Activated naive CD4-positive, alpha-beta T cell treated with anti-CD3 and anti-CD28 coated beads, Interleukin-2, amount 50 U/mL, for 24 hours (primary cell): ENCODE data around the gene TUBB1.
"Not testable (repeated sequence)": the region's sequence is repeated elsewhere in the genome, so short reads cannot be mapped to it uniquely, and the experiment has no call there.

Experiments
- H3K27ac Mint-ChIP-seq: one replicate; pipeline ENCODE4 v1.8.0; 2021; ENCODE audit warnings: mild to moderate bottlenecking, mixed read lengths
- H3K27me3 Mint-ChIP-seq: one replicate; pipeline ENCODE4 v1.8.0; 2021; ENCODE audit warnings: mixed read lengths
- H3K36me3 Mint-ChIP-seq: one replicate; pipeline ENCODE4 v1.8.0; 2021; ENCODE audit warnings: mixed read lengths
- H3K4me1 Mint-ChIP-seq: one replicate; pipeline ENCODE4 v1.8.0; 2021; ENCODE audit warnings: mixed read lengths
- H3K4me3 Mint-ChIP-seq: one replicate; pipeline ENCODE4 v1.8.0; 2021; ENCODE audit warnings: mild to moderate bottlenecking, mixed read lengths
- H3K9me3 Mint-ChIP-seq: one replicate; pipeline ENCODE4 v1.8.0; 2021; ENCODE audit warnings: mixed read lengths

TUBB1 gene

GRCh38 chr20:59019217-59019616 is at the start of gene TUBB1:
TUBB1 (plus strand) TSS chr20:59019429; CDS start chr20:59019523, 94 bp downstream.
- H3K36me3 Mint-ChIP-seq: peaks cover 6% of the 10 kb centered on the region
- no peak within 1 kb of the TSS for H3K4me3 Mint-ChIP-seq
- H3K9me3 Mint-ChIP-seq: no peaks in the 10 kb centered on the region
- H3K27ac Mint-ChIP-seq: no peak within 1 kb of the TSS
- no peaks in the 10 kb centered on the region for H3K27me3 Mint-ChIP-seq
- H3K4me1 Mint-ChIP-seq: peaks cover 35% of the 10 kb centered on the region

- Mint-ChIP-seq H3K27ac (no peak overlapping the region), H3K4me3 (no peak overlapping the region), H3K27me3 (peaks cover 2% of the 10 kb centered on the region), H3K9me3 (no peaks in the 10 kb centered on the region), H3K4me1 (no peaks in the 10 kb centered on the region), H3K36me3 (no peaks in the 10 kb centered on the region)
Measured at GRCh38 chr20:58969439-58969838, 49.8 kb upstream of the TUBB1 start.

GRCh38 chr20:58970146-58970545 is 49.1 kb upstream of the TUBB1 start:
- H3K36me3 Mint-ChIP-seq: peaks cover 1% of the 10 kb centered on the region
- H3K9me3 Mint-ChIP-seq: no peaks in the 10 kb centered on the region
- H3K27ac Mint-ChIP-seq: no peak overlapping the region
- peaks cover 2% of the 10 kb centered on the region for H3K27me3 Mint-ChIP-seq
- no peaks in the 10 kb centered on the region for H3K4me1 Mint-ChIP-seq
- no peak overlapping the region for H3K4me3 Mint-ChIP-seq

DNA sequence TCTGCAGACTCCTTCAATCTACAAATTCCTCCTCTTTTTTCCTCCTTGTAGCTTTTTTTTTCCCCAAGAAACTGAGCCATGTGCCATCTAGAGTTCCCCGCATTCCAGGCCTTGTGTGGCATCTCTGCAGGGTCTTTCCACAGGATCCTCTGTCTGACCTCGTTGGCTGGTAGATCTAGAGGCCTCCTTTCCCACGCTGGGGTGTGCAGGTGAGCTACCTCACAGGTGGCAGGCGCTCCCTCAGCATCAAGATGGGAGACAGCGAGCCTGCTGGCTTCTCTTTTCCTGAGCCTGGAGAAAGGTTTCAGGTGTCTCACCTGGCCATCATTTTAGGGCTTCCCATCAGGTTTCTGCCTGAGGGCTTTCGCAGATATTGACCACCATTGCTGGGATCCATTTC is 47.8 kb upstream of the TUBB1 start:
- Mint-ChIP-seq H3K27me3 (peaks cover 2% of the 10 kb centered on the region), H3K36me3 (peaks cover 3% of the 10 kb centered on the region), H3K27ac (no peak overlapping the region), H3K4me3 (no peak overlapping the region), H3K4me1 (no peaks in the 10 kb centered on the region), H3K9me3 (peaks cover 1% of the 10 kb centered on the region)

- H3K9me3 Mint-ChIP-seq: peaks cover 6% of the 10 kb centered on the region
- no peak overlapping the region for H3K4me3 Mint-ChIP-seq
- H3K36me3 Mint-ChIP-seq: peaks cover 3% of the 10 kb centered on the region
- no peaks in the 10 kb centered on the region for H3K4me1 Mint-ChIP-seq
- H3K27me3 Mint-ChIP-seq: peaks cover 2% of the 10 kb centered on the region
- H3K27ac Mint-ChIP-seq: no peak overlapping the region
Measured at GRCh38 chr20:58973179-58973578, 46.0 kb upstream of the TUBB1 start.

DNA sequence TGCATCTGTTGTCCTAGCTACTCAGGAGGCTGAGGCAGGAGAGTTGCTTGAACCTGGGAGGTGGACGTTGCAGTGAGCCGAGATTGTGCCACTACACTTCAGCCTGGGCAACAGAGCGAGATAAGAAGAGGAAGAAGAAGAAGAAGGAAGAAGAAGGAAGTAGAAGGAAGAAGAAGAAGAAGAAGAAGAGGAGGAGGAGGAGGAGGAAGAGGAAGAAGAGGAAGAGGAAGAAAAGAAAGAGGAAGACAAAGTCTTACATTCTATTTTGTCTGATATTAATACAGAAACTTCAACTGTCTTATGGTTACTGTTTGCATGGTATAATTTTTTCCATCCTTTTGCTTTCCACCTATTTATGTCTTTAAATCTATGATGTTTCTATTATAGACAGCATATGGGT is 45.4 kb upstream of the TUBB1 start:
- H3K4me1 Mint-ChIP-seq: no peaks in the 10 kb centered on the region
- H3K36me3 Mint-ChIP-seq: peaks cover 3% of the 10 kb centered on the region
- H3K9me3 Mint-ChIP-seq: peaks cover 6% of the 10 kb centered on the region
- H3K27me3 Mint-ChIP-seq: no peaks in the 10 kb centered on the region
- H3K27ac Mint-ChIP-seq: no peak overlapping the region
- no peak overlapping the region for H3K4me3 Mint-ChIP-seq

DNA sequence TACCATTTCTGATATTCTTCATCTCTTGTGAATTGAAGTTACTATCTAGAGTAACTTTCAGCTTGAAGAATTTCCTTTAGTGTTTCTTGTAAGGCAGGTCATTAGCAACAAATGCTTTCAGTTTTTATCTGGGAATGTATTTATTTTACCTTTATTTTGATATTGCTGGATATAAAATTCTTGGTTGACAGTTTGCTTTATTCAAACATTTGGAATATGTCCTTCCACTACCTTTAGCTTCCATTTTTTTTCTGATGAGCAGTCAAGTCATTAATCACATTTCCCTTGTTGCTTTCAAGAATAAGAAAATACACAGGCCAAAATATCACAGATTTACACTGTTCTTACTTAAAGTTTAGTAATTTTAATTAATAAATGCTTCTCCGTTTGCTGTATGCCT is 43.9 kb upstream of the TUBB1 start:
- H3K36me3 Mint-ChIP-seq: peaks cover 3% of the 10 kb centered on the region
- no peak overlapping the region for H3K4me3 Mint-ChIP-seq
- H3K27me3 Mint-ChIP-seq: no peaks in the 10 kb centered on the region
- no peaks in the 10 kb centered on the region for H3K4me1 Mint-ChIP-seq
- peaks cover 6% of the 10 kb centered on the region for H3K9me3 Mint-ChIP-seq
- no peak overlapping the region for H3K27ac Mint-ChIP-seq

- Mint-ChIP-seq H3K9me3 (peaks cover 6% of the 10 kb centered on the region), H3K4me3 (no peak overlapping the region), H3K36me3 (peaks cover 3% of the 10 kb centered on the region), H3K27me3 (no peaks in the 10 kb centered on the region), H3K4me1 (no peaks in the 10 kb centered on the region), H3K27ac (no peak overlapping the region)
Measured at GRCh38 chr20:58976061-58976730, 43.0 kb upstream of the TUBB1 start.

DNA sequence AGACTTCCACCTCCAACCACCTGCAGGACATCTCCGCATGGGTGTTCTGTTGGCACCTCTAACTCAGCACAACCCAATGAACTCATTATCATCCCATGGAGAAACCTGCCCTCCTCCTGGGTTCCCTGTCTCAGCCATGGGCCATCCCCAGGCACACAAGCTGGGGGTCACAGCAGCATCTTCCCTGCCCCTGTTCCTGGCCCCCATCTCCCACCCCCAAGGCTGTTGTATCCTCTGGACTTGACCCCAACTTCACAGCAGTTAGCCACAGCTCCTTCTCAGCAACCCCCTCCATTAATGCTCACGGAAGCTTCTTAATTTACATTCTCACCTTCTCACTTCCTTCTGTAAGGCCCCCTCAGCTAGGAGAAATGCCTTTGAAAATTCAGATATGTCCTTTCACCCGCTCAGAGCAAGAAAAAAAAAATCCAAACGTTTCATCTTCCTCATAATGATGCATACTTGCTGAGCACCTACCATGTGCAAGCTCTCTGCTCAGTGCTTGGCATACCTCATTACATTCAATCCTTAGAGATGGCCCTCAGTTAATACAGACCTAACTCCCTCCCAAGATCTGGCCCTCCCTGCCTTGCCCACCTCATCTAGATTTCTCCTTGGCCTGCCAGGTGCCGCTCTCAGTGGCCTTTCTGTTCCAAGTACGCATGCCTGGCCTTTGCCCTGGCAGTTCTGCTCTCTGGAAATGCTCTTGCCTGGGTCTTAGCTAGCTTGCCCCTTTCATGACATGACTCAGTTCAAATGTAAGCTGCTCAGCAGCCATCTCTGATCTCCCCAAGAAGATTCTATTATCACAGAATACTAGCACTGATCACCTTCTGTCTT is 40.7 kb upstream of the TUBB1 start:
- Mint-ChIP-seq H3K9me3 (peaks cover 6% of the 10 kb centered on the region), H3K27ac (no peak overlapping the region), H3K4me3 (no peak overlapping the region), H3K27me3 (no peaks in the 10 kb centered on the region), H3K4me1 (peaks cover 13% of the 10 kb centered on the region), H3K36me3 (peaks cover 6% of the 10 kb centered on the region)

DNA sequence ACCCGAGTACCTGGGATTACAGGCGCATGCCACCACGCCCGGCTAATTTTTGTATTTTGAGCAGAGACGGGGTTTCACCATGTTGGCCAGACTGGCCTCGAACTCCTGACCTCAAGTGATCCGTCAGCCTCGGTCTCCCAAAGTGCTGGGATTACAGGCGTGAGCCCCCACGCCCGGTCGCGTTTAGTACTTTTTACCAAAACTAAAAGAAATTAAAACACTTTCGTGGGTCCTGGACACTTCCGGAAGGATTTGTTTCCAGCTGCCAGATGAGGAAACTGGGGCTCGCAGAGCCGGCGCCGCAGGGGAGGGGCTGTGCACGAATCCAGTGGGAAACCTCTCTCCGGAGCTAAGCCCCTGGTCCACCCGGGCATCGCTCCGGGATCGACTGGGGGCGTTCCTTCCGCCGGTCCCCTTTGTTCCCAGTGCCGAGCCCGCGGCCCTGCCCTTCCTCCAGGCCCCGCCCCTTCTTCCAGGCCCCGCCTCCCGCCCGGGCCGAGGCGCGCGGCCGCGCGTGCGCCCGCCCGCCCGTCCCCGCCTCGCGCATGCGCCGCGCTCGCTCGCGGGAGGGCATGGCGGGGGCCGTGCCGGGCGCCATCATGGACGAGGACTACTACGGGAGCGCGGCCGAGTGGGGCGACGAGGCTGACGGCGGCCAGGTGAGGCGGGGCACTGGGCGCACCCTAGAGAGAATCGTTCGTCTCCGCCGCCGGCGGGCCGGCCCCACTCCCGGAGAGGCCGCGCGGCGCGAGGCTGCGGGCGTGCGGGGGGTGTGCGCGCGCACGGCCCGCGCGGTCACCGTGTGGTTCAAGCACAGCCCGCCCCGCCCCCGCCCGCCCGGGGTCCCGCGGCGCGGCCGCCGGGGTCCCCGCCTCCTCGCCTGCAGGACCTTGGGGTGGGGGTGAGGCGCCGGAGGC is 38.3 kb upstream of the TUBB1 start, which contains the start of gene NELFCD:
TSS of gene NELFCD (plus strand) at position 546 of the 917 bp plus-strand sequence. CDS start at position 600, 54 bp downstream.
- Mint-ChIP-seq H3K36me3 (peaks cover 8% of the 10 kb centered on the region), H3K4me3 (peak within 1 kb of the TSS; percentile 94), H3K27me3 (no peaks in the 10 kb centered on the region), H3K4me1 (peaks cover 36% of the 10 kb centered on the region), H3K27ac (peak within 1 kb of the TSS; percentile 92), H3K9me3 (peaks cover 6% of the 10 kb centered on the region)

- Mint-ChIP-seq H3K27me3 (no peaks in the 10 kb centered on the region), H3K36me3 (peaks cover 8% of the 10 kb centered on the region), H3K27ac (peak overlapping the region; percentile 92), H3K4me1 (peaks cover 42% of the 10 kb centered on the region), H3K4me3 (peak overlapping the region; percentile 94), H3K9me3 (peaks cover 1% of the 10 kb centered on the region)
Measured at GRCh38 chr20:58981628-58982364, 37.4 kb upstream of the TUBB1 start.

- Mint-ChIP-seq H3K27me3 (no peaks in the 10 kb centered on the region), H3K4me1 (peaks cover 45% of the 10 kb centered on the region), H3K36me3 (peaks cover 8% of the 10 kb centered on the region), H3K9me3 (no peaks in the 10 kb centered on the region), H3K4me3 (peak overlapping the region; percentile 94), H3K27ac (peak overlapping the region; percentile 87)
Measured at GRCh38 chr20:58982406-58983114, 36.7 kb upstream of the TUBB1 start.

DNA sequence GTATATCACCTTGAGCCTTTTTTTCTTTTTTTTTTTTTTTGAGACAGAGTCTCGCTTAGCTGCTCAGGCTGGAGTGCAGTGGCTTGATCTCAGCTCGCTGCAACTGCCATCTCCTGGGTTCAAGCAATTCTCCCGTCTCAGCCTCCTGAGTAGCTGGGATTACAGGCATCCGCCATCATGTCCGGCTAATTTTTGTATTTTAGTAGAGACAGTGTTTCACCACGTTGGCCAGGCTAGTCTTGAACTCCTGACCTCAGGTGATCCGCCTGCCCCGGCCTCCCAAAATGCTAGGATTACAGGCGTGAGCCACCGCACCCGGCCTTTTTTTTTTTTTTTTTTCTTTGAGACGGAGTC is 36.1 kb upstream of the TUBB1 start:
- H3K27ac Mint-ChIP-seq, H3K27me3 Mint-ChIP-seq, H3K36me3 Mint-ChIP-seq, H3K9me3 Mint-ChIP-seq: not testable (repeated sequence)
- H3K4me1 Mint-ChIP-seq: peaks cover 45% of the 10 kb centered on the region
- peak overlapping the region; percentile 94 for H3K4me3 Mint-ChIP-seq

- peaks cover 45% of the 10 kb centered on the region for H3K4me1 Mint-ChIP-seq
- H3K9me3 Mint-ChIP-seq: no peaks in the 10 kb centered on the region
- H3K27ac Mint-ChIP-seq: peak overlapping the region; percentile 42
- no peaks in the 10 kb centered on the region for H3K27me3 Mint-ChIP-seq
- peaks cover 15% of the 10 kb centered on the region for H3K36me3 Mint-ChIP-seq
- H3K4me3 Mint-ChIP-seq: peak overlapping the region; percentile 32
Measured at GRCh38 chr20:58984691-58985090, 34.5 kb upstream of the TUBB1 start.
